Progenitor cell of endocrine pancreas (in vitro differentiated cells): ENCODE data around the gene FGF10. TPM values are rescaled to one million over a fixed set of nuclear protein-coding genes. Genes with fewer than 3 reads are reported as not detected.

Experiments used
- DNase-seq: peaks from one replicate; pipeline ENCODE4 v3.0.0; 2021; ENCODE audit warnings: low spot score; ENCODE audit not compliant: unreplicated experiment
- H3K27ac Mint-ChIP-seq: 2 replicates; pipeline ENCODE4 v1.8.0; 2021; ENCODE audit warnings: mild to moderate bottlenecking, moderate library complexity, mixed read lengths
- H3K27me3 Mint-ChIP-seq: 2 replicates; pipeline ENCODE4 v1.8.0; 2021; ENCODE audit warnings: mixed read lengths
- H3K36me3 Mint-ChIP-seq: 2 replicates; pipeline ENCODE4 v1.8.0; 2022; ENCODE audit warnings: mixed read lengths; ENCODE audit not compliant: insufficient read depth
- H3K4me1 Mint-ChIP-seq: 2 replicates; pipeline ENCODE4 v1.8.0; 2021; ENCODE audit warnings: low read depth, mixed read lengths
- H3K4me3 Mint-ChIP-seq: 2 replicates; pipeline ENCODE4 v1.8.0; 2021; ENCODE audit warnings: low read depth, mild to moderate bottlenecking, moderate library complexity, mixed read lengths
- H3K9me3 Mint-ChIP-seq: 2 replicates; pipeline ENCODE4 v1.8.0; 2021; ENCODE audit warnings: low read depth, mixed read lengths
- CTCF ChIP-seq: fragments of 200-600 bp; sonication (generic); IDR thresholded peaks from one replicate; pipeline ENCODE4 v1.5.0; 2021; ENCODE audit warnings: antibody characterized with exemption, mild to moderate bottlenecking; ENCODE audit not compliant: unreplicated experiment
- long read RNA-seq: library from polyadenylated mRNA; unstranded; transcript quantifications from one replicate; pipeline ENCODE4 v2.0.0, GENCODE V29; 2020
- total RNA-seq: library from RNA; stranded (reverse); gene quantifications from 2 replicates; pipeline ENCODE4 v1.2.1, GENCODE V29; 2021

Gene FGF10
- total RNA-seq: 2.4 and 2.7 TPM in 2 replicates
- long read RNA-seq, transcript FGF10-201 (3 exons, 2,193 nt): major isoform, 7 of 11 reads
- long read RNA-seq, partial matches to known transcripts: 0 of 11 reads
- long read RNA-seq, other reads (novel, unspliced or antisense): 4 of 11 reads

- Mint-ChIP-seq H3K27me3 (peaks cover 46% of the 10 kb centered on the region), H3K27ac (peak within 1 kb of the TSS; percentile 75), H3K4me3 (peak within 1 kb of the TSS; percentile 91), H3K9me3 (no peaks in the 10 kb centered on the region), H3K36me3 (no peaks in the 10 kb centered on the region), H3K4me1 (peaks cover 35% of the 10 kb centered on the region)
- DNase-seq: peak; percentile 32
- no peak for TF ChIP-seq CTCF
These were observed at the start of gene FGF10 for GRCh38 chr5:44389090-44389822. TSS of gene FGF10 (minus strand) at chr5:44389420. CDS start at chr5:44388682, 738 bp downstream.

GRCh38 chr5:44426944-44427343 lies 37.7 kb upstream of the FGF10 start:
- Mint-ChIP-seq H3K4me1 (no peaks in the 10 kb centered on the region), H3K27ac (no peak overlapping the region), H3K36me3 (no peaks in the 10 kb centered on the region), H3K4me3 (no peak overlapping the region), H3K27me3 (no peaks in the 10 kb centered on the region), H3K9me3 (no peaks in the 10 kb centered on the region)
- no peak for TF ChIP-seq CTCF
- no peak for DNase-seq

GRCh38 chr5:44412286-44412685 lies 23.1 kb upstream of the FGF10 start:
- no peak for TF ChIP-seq CTCF

GRCh38 chr5:44402084-44402483 lies 12.9 kb upstream of the FGF10 start:
- DNase-seq: no peak
- H3K4me3 Mint-ChIP-seq: no peak overlapping the region
- no peaks in the 10 kb centered on the region for H3K27me3 Mint-ChIP-seq
- no peak for TF ChIP-seq CTCF
- no peak overlapping the region for H3K27ac Mint-ChIP-seq
- peaks cover 4% of the 10 kb centered on the region for H3K4me1 Mint-ChIP-seq
- no peaks in the 10 kb centered on the region for H3K9me3 Mint-ChIP-seq
- no peaks in the 10 kb centered on the region for H3K36me3 Mint-ChIP-seq

More at GRCh38 chr5:44412286-44412685, 23.1 kb upstream of the FGF10 start:
- DNase-seq: no peak
- Mint-ChIP-seq H3K27me3 (no peaks in the 10 kb centered on the region), H3K36me3 (no peaks in the 10 kb centered on the region), H3K4me3 (no peak overlapping the region), H3K27ac (no peak overlapping the region), H3K9me3 (no peaks in the 10 kb centered on the region), H3K4me1 (no peaks in the 10 kb centered on the region)

GRCh38 chr5:44401611-44402010 lies 12.4 kb upstream of the FGF10 start:
- peaks cover 4% of the 10 kb centered on the region for H3K9me3 Mint-ChIP-seq
- peaks cover under 1% of the 10 kb centered on the region for H3K36me3 Mint-ChIP-seq
- H3K4me1 Mint-ChIP-seq: peaks cover 4% of the 10 kb centered on the region
- TF ChIP-seq CTCF: no peak
- DNase-seq: no peak
- H3K4me3 Mint-ChIP-seq: no peak overlapping the region
- no peak overlapping the region for H3K27ac Mint-ChIP-seq
- no peaks in the 10 kb centered on the region for H3K27me3 Mint-ChIP-seq
